Measurements from ENCODE around the gene RASIP1.
"Not testable (repeated sequence)": the region's sequence is repeated elsewhere in the genome, so short reads cannot be mapped to it uniquely, and the experiment has no call there.

RASIP1 gene

DNA sequence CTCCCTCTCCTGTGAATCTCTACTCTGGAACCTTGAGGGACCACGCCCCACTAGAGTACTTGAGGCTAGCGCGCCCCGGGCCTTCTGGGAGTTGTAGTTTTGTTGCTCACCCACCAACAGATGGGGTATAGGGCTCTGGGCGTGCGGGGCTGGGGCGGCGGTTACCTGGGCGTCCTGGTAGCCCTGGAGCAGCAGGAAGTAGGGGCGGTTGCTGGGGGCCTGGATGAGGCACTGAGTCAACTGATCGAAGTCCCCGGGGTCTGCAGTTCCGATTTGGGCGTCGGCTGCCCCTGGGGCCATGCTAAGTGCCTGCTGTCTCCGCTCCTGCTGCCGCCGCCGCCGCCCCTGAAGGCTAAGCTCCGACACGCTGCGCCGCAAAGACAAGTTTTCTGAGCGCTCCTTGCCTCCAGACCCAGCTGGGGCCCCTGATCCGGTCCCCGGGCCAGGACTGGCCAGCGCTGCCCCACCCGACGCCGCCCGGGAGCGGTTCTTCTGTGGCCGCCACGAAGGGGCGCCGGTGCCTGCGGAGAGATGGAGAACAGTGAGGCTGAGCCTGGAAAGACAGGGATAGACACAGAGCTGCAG lies 5.3 kb downstream of the RASIP1 start:
- peak; percentile 39 for DNase-seq (ENCODE audit: low read depth)

DNA sequence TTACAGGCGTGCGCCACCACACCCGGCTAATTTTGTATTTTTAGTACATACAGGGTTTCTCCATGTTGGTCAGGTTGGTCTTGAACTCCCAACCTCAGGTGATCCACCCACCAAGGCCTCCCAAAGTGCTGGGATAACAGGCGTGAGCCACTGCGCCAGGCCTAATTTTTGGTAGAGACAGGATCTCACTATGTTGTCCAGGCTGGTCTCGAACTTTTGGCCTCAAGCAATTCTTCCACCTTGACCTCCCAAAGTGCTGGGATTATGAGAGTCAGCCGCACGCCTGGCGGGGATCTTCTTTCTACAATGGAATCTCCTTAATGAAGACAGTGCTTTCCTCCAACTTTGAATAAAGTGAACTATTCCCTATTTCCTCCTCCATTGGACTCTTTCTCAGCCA lies 5.8 kb downstream of the RASIP1 start:
- DNase-seq (ENCODE audit: low read depth) = no peak

DNA sequence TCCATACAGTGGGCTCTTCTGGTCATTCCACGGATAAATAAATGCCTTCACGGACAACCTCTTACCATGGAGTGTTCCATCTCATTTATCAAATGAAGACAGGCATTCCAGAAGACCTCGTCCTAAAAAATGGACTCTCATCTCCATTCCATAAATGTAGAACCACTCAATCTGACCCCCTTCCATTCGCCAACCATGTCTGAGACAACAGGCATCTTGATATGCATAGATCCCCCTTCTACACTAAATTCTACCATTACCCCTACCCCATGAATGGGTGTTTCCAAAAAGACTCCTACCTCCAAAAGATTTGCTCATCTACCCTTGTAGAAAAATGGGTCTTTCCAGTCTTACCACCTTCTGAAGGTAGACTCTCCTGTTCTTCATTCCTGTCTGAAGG lies 9.0 kb downstream of the RASIP1 start:
- no peak for DNase-seq (ENCODE audit: low read depth)

DNA sequence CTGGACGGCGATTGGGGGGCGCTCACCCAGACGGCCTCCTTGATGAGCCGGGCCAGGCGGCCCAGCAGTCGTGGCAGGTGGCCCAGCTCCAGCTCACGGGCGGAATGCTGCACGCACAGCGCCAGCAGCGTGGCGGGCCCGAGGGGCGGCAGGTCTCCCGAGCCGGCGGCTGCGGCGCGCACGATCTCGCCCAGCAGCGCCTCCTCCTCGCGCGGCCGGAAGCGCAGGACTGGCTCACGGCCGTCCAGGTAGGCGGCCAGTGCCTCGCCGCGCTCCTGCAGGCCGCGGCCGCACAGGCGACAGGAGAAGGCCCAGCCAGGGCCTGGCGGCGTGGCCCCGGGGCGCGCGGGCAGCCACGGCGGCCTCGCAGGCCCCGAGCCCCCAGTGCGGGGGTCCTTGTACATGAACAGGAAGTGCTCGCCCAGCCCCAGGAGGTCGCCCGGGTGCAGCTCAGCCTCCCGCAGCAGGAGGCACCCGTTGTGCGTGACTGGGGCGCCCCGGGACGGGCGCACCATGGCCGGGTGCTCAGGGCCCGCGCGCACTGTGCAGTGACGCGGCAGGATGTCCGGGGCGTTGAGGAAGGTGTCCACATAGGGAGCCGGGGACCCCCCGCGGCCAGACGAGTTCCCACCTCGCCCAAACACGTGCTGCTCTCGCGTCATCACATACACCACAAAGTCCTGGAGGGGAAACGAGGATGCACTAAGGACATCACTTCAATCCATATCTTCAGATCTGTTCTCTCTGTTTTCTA lies 11.3 kb downstream of the RASIP1 start:
- DNase-seq (ENCODE audit: low read depth) = no peak

DNA sequence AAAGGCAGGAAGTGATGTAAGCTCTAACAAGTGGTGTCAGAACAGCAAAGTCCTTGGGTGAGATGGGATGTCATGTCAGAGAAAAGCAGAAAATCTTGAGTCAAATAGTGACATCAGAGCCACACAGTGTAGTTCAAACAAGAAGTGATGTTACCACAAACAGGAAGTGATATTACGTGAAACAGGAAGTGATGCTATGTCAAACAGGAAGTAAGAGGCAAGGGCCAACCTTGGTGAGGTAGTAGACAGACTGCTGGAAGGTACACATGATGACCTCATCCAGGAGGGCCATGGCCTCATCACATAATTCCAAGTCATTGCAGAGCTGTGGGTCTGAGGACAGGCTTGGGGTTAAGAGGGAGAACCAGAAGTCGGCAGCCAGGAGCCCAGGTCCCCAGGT lies 13.9 kb downstream of the RASIP1 start:
- no peak for DNase-seq (ENCODE audit: low read depth)

DNA sequence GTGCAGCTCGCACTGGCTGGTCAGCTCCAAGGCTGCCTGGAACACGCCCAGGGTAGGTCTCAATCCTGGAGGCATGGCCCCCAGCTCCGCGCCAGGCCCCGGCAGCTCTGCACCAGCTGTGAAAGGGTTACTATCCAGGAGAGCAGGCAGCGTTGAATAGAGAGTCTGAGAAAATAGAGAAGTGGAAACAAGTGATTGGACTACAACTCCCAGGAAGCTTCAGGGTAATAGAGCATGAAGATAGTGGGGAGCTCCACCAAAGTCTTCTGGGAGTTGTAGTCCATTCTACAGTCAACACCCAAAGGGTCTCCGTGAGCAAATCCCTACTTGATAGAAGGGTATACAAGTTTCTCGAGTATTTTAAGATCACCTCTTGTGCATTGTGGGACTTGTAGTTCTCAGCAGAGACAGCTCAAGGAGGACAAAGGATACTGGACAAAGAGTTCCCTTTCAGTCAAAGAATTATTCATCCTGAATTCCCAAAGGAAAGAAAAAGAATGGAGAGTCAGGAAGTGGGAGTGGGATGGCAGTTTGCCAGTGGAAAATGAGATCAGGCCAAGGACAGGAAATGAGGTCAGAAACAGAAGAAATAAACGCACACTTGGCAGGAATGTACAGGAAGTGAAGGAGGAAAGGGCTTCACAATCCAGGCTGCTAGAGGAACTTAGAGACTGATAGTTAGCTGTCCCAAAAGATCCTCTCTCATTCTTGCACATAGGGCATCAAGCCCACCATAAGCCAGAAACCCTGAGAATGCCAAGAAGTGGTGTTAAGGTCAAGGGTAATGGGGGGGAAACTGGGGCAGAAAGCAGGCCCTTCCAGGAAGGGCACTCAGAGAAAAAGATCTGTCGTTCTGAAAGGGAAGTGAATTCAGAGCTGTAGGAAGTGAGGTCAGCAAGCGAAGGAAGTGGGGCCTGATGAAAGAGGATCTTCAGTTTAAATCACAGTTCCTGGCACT lies 15.3 kb downstream of the RASIP1 start:
- peak; percentile 94 for DNase-seq (ENCODE audit: low read depth)

DNA sequence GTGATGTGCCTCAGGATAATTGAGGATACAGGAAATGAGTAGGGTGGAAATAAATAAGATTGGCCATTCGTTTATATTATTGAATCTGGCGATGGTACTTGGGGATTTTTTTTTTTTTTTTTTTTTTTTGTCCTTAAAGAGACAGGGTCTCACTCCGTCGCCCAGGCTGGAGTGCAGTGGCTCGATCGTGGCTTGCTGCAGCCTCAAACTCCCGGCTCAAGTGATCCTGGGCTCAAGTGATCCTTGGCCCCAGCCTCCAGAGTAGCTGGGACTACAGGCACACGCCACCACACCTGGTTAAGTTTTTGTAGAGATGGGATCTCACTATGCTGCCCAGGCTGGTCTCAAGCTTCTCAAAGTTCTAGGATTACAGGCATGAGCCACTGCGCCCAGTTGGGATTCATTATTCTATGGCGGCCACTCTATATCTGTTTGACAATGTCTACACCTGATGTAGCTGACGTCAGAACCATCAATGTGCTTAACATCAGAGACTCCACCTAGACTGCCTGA lies 18.2 kb downstream of the RASIP1 start:
- DNase-seq (ENCODE audit: low read depth) = no peak

DNA sequence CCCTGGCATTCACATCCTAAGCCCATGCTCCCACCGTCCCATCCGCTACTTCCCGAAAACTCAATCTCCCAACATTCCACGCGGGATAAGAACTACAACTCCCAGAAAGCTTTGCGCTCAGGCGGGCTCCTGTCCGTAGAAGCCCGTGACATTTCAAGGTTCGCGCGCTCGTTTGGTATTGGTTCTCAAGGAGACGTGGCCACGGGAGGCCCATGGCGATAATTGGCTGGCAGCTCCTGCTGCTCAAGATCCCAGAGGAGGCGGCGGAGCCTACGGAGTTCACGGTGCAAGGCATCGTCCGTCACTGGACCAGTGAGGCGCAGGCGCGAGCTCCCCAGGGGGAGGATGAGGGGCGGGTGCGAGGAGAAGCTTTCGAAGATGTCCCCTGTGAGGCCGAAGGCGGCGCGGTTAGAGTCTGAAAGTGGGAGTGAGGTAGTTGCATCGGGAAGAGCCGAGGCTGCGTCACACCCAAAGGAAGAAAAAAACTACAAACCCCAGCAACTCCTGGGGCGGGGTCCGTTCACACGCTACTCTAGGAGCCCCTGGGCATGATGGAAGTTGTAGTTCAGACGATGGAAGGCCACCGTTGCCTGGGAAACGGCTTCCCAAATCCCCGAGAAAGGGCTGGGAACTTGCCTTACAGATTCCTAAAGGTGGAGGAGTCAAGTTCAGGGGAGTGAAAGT lies 19.7 kb downstream of the RASIP1 start:
- DNase-seq (ENCODE audit: low read depth) = peak; percentile 100

DNA sequence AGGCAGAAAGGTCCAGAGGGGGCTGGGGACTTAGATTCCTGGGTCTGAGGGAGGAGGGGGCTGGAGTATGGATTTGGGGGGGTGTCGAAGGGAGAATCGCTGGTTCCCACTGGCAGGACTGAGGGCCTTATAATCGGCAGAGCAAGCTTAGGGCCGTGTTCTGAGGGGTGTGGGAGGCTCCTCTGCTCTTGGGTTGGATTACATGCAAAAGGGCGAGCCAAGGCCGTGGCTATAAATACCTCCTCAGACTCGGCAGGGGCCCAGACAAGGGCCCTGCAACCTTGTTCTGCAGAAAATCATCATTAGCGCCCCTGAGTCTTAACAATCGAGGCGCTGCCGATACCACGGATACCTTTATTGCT lies 20.2 kb downstream of the RASIP1 start:
- DNase-seq (ENCODE audit: low read depth) = no peak

DNA sequence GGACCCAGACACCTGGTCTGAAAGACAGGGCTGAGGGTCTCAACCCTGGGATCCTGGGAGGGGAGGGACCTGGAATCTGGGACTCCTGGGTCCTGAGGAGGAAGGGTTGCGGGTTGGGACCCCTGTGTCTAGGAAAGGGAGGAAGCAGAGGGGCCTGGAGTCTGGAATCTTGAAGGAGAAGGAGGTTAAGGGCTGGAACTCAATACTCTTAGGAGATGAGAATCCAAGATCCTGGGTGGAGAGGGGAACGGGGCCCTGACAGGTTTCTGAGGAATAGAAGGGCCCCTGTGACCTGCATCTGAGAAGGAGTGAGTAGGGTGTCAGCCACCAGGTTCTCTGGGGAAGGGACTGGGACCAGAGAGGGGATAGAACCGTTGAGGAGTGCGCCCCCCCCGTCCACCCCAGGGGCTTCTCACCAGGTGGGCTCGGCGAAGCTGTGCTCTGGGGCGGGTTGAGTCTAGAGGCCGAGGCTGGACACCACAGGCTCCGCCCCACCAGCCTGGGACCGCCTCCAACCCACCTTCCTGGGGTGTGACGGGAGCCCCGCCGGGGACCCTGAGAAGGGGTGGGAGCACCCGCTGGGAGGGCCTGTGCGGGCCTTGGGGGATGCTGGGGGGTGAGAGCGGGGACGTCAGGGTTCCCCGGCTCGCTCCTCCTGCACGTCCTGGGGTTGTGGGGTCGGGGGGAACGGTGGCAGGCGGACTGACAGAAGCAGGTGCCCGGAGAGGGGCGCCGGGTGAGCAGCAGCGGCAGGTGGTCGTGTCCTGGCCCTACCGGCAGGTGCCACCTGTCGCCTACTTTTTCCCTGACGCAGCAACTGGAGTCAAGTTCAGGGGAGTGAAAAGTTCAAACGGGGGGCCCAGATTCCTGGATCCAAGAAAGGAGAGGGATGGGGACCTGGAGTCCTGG lies 20.9 kb downstream of the RASIP1 start, which contains the start of gene MAMSTR:
Gene MAMSTR (minus strand): TSS at position 463 of the 909 bp plus-strand sequence. CDS start 694 bp downstream, outside the sequence.
- DNase-seq (ENCODE audit: low read depth) = no peak

DNA sequence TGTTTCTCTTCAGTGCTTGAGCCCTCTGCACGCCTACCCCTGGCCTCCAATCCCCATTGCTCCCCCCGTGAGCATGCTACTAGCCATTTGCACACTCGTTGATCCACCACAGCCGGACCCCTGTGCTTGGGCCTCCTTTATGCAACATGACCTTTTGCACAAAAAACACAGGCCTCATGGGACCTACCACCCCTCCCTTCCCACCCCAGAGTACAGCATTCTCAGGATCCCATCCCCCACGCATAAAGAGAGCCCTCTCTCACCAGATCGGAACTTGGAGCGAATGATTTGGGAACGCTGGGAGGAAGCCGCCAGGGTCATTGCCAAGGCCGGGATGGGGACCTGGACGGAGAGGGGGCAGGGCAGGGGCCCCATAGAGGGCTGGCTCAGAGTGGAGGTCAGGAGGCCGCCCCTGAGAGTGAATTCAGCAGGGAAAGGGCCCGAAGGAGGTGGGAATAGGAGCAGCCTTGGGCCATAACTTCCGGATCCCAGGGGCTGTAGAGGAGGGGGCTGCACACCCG lies 21.6 kb downstream of the RASIP1 start:
- no peak for DNase-seq (ENCODE audit: low read depth)

DNA sequence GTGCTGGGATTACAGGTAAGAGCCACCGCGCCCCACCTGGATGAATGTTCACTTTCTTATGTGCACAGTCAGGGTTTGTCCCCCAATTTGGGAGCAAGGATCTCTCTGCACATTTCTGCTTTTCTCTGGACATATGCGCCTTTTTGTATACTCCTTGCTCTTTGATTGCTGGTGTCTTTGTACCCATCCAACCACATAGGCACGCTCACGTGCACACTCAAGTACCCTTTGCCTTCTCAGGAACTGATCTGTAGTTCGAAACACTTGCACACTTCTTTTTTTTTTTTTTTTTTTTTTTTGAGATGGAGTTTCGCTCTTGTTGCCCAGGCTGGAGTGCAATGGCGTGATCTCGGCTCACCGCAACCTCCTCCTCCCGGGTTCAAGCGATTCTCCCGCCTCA lies 22.3 kb downstream of the RASIP1 start:
- not testable (repeated sequence) for DNase-seq (ENCODE audit: low read depth)

DNA sequence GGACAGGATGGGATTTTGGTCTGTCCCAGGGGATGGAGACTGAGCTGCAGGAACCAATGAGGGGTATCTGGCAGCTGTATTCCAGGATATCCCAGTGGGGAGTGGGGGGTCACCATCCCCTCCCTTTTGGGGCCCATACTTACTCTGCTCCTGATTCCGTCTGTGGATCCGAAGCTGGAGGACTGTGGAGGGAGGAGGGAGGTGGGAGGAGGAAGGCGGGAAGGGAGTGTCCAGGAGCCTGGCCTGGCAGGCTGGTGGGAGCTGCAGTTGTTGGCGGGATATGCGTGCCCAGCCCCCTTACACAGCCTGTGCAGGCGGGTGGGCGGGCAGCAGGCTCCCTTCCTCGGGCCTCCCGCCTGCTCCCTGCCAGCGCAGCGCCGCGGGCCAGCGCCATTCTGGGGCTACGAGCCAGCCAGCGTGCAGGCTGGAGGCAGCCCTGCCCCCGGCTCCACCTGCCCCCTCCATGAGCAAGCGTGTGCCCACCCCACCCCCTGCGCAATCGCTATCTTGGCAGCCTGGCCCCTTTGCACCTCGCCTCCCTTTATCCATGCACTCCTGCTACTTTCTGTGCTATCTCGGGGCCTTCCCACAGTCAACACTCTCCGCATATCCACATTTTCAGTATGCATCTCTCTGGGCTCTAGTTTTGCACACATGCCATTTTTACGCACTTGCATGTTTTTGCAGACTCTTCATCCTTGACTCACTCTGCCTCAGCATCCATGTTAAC lies 23.7 kb downstream of the RASIP1 start:
- peak; percentile 68 for DNase-seq (ENCODE audit: low read depth)

DNA sequence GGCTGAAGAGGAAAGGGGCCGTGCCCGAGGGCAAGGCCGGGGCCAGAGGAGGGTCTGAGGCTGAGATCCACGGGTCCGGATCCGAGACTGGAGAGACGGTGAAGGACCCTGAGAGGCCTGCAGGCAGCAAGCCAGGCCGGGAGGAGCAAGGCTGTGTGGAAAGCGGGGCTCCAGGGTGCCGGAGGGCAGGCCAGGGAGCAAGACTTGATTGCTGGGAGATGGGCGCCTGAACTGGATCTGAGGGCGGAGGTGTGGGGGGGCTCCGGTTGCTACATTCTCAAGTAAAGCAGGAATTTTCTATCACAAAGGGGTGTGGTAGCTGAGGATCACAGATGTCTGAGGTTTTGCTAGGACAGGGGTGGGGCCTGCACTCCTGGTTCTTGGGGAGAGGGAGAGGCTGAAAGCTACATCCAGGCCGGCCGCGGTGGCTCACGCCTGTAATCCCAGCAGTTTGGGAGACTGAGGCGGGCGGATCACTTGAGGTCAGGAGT lies 24.7 kb downstream of the RASIP1 start:
- DNase-seq (ENCODE audit: low read depth) = peak; percentile 53

DNA sequence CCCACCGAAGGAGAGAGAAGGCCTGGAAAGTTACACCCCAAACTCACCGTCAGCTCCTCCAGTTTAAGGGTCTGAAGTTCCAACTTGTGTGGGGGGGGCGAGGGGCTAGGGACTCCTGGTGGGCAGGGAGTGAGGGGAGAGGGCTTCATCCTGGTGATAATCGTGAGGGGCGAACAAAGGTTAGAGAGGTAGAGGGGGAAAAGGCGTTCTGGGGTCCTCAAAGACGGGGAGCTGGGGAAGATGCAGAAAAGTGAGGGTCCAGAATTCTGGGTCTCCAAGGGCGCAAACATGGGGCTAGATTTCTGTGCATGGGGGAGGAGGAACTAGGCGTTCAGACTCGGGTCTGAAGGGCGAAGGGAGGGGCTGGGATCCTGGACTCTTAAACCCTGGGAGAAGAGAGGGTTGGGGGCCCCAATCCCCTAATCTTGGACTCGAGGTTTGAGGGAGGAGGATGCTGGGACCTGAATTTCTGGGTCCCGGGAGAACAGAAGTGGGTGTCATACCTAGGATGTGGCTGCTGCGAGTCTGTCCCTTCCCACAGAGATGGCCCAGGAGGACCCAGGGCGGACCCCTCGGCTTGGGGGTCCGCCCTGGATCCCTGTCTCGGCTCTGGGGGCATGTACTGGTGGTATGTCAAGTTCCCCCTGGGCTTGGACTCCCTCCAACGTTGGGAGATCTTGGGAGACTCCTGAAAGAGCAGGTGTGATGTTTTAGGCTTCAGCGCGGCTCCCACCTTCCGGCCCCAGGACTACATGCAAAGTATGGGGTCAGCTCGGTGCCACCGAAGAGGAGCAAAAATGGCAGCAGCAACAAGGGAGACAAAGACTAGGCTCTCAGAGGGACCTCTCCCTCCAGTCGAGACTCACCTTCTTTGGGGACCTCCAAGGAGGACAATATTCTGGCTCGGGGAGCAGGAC lies 25.4 kb downstream of the RASIP1 start:
- no peak for DNase-seq (ENCODE audit: low read depth)

DNA sequence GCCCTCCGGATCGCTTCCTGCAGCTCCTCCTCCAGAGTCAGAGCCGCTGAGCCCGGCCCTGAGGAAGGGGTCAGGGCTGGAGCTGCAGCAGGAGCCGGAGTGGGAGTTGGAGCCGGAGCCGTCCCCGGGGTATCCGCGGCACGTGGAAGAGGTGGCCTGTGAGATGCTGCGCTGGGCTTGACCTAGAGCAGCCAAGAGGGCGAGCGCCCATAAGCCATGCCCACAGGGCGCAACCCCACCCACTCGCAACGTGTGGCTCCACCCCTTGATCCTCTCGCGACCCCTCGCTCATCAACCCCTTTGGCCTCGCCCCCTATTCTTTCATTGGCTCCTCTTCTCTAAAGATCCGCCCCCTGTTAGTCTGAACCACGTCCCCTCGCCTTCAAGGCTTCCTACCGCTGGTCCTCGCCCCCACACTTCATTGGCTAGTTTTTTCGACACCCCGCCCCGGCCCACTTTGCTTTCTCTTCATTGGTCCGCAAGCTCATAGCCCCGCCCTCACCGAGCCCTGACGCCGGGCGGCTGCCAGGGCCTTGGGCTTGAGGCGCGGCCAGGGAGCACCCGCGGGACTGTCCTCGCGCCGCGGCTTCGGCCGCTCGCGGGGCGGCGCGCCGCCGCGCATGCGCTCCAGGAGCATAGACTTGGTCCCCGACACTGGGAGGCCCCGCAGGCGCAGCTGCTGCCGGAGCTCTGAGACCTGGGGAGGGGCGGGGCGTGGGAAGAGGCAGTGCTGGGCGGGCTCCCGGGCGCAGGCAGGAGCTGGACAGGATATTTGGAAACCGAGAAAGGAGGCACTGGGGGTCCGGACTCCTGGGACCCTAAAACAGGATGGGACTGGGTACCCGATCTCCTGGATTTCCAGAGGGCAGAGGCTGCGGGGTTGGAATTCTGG lies 26.3 kb downstream of the RASIP1 start:
- peak; percentile 100 for DNase-seq (ENCODE audit: low read depth)

DNA sequence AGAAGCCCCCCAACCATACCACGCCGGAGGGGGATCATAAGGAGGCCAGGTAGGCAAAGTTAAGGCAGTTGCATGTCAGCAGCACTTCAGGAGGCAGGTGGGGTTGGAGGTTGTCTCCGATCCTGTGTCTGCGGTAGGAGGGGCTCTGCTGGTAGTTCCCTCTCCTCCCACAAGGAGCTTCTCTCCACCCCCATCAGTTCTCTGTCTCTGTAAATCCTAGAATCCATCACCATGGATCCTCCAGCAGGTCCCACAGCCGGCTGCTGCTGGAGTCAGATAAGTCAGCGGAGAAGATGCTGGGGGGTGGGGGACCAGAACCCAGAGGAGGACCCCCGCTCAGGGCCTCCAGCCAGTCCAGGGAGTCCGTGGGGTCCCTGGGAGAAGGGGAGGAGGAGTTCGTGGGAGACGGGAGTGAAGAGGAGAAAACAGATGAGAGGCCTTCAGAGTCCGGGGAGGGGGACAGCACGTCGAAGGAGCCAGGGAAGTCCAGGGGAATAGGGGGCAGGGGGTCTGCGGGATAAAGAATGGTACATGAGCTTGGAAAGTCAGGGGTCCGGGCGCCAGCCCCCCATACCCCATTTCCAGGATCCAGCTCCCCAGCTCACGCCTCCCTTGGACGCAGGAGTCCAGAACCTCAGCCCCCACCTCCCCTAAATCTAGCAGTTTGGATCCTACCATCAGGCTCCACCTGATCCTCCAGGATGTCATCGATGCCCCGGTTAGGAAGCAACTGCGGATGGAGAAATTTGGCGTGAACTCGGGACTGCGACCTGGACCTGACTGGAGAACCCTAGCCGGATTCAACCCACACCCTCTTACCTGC lies 27.2 kb downstream of the RASIP1 start:
- peak; percentile 27 for DNase-seq (ENCODE audit: low read depth)
